ENCODE measurements around the gene AHCYL2.

DNA sequence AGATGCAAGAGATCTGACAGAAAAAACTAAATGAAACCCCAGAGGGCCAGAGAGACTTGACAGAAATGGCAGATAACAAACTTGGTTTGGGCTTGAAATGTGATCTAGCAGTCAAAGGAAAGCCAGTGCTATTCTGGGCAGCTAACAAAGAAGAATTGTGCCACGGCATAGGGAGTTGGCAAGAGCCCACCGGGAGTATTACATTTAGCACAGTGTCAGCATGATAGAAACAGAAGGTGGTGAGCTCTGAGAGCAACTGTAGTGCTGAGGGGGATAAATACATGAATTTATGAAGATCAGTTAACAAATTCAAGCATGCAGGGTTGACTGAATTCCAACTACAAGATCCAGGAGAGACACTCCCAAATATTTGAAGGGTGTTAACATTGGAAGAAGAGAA lies 91.1 kb downstream of the AHCYL2 start:
- TF ChIP-seq CTCF (IDR thresholded peaks at IDR 0.05) (no peak), POLR2A (IDR thresholded peaks at IDR 0.05) (no peak)

All from adrenal gland (tissue), 5 donors.